Subcutaneous abdominal adipose tissue (tissue), 5 donors: ENCODE results near the gene SLC25A23.

Source experiments
- H3K27ac ChIP-seq: one replicate; pipeline ENCODE4 v1.7.0; 2013; ENCODE audit warnings: low read depth, mild to moderate bottlenecking, inconsistent platforms, low read length, moderate library complexity
- H3K27me3 ChIP-seq, 5 donors: one replicate each; pipeline ENCODE4 v1.7.0; 2013; ENCODE audit warnings: low read length in 5 of 5, inconsistent platforms in 1 of 5; ENCODE audit not compliant: control insufficient read depth in 5 of 5, insufficient read depth in 4 of 5
- H3K36me3 ChIP-seq, 5 donors: one replicate each; pipeline ENCODE4 v1.7.0; 2013; ENCODE audit warnings: low read length in 5 of 5; ENCODE audit not compliant: control insufficient read depth in 5 of 5, insufficient read depth in 5 of 5
- H3K4me1 ChIP-seq, 5 donors: one replicate each; pipeline ENCODE4 v1.7.0; 2013; ENCODE audit warnings: low read length in 5 of 5, mild to moderate bottlenecking in 3 of 5, moderate library complexity in 1 of 5; ENCODE audit not compliant: control insufficient read depth in 5 of 5, insufficient read depth in 5 of 5
- H3K4me3 ChIP-seq, 5 donors: one replicate each; pipeline ENCODE4 v1.7.0; 2013; ENCODE audit warnings: low read length in 5 of 5, low read depth in 1 of 5
- H3K9ac ChIP-seq, 5 donors: one replicate each; pipeline ENCODE4 v1.7.0; 2013; ENCODE audit warnings: low read length in 5 of 5, mild to moderate bottlenecking in 4 of 5, moderate library complexity in 3 of 5
- H3K9me3 ChIP-seq, 5 donors: one replicate each; pipeline ENCODE4 v1.7.0; 2013; ENCODE audit warnings: low read length in 5 of 5; ENCODE audit not compliant: control insufficient read depth in 5 of 5
- donor health status: healthy.
- donor health status: healthy.
- donor health status: healthy.
- donor health status: healthy.
- donor health status: healthy.

Gene SLC25A23

GRCh38 chr19:6457958-6458694 lies 1.5 kb downstream of the SLC25A23 start:
- H3K27me3 ChIP-seq, result no peaks in the 10 kb centered on the region
- H3K9me3 ChIP-seq, result peaks cover 0 to 15% (median 13%) of the 10 kb centered on the region in 5 donors
- peak overlapping the region in 1 of 5 donors; percentile 79 for H3K4me3 ChIP-seq
- H3K4me1 ChIP-seq, result peaks cover 0 to 28% (median 19%) of the 10 kb centered on the region in 5 donors
- H3K36me3 ChIP-seq, result peaks cover 0 to 24% (median 19%) of the 10 kb centered on the region in 5 donors
- peak overlapping the region in 1 of 5 donors; percentile 74 for H3K9ac ChIP-seq
- no peak overlapping the region for H3K27ac ChIP-seq

- Histone ChIP-seq H3K4me1 (peaks cover 0 to 28% (median 19%) of the 10 kb centered on the region in 5 donors), H3K9ac (no peak overlapping the region), H3K27me3 (no peaks in the 10 kb centered on the region), H3K27ac (no peak overlapping the region), H3K36me3 (peaks cover 0 to 33% (median 22%) of the 10 kb centered on the region in 5 donors), H3K4me3 (no peak overlapping the region), H3K9me3 (peaks cover 0 to 17% (median 15%) of the 10 kb centered on the region in 5 donors)
These were observed 3.7 kb downstream of the SLC25A23 start for GRCh38 chr19:6455924-6456323.

- H3K27me3 ChIP-seq, result no peaks in the 10 kb centered on the region
- H3K4me3 ChIP-seq, result peak overlapping the region in 1 of 5 donors; percentile 4
- H3K4me1 ChIP-seq, result peaks cover 0 to 10% (median 7%) of the 10 kb centered on the region in 5 donors
- no peak overlapping the region for H3K27ac ChIP-seq
- H3K36me3 ChIP-seq, result peaks cover 0 to 36% (median 22%) of the 10 kb centered on the region in 5 donors
- peaks cover 0 to 17% (median 15%) of the 10 kb centered on the region in 5 donors for H3K9me3 ChIP-seq
- no peak overlapping the region for H3K9ac ChIP-seq
These were observed 5.5 kb downstream of the SLC25A23 start for GRCh38 chr19:6453951-6454565.

GRCh38 chr19:6452899-6453298 lies 6.7 kb downstream of the SLC25A23 start:
- H3K27ac ChIP-seq, result no peak overlapping the region
- no peaks in the 10 kb centered on the region for H3K4me1 ChIP-seq
- peaks cover 0 to 17% (median 15%) of the 10 kb centered on the region in 5 donors for H3K9me3 ChIP-seq
- peaks cover 0 to 38% (median 22%) of the 10 kb centered on the region in 5 donors for H3K36me3 ChIP-seq
- H3K27me3 ChIP-seq, result no peaks in the 10 kb centered on the region
- no peak overlapping the region for H3K4me3 ChIP-seq
- no peak overlapping the region for H3K9ac ChIP-seq

- no peak overlapping the region for H3K9ac ChIP-seq
- H3K27ac ChIP-seq, result no peak overlapping the region
- H3K4me3 ChIP-seq, result no peak overlapping the region
- no peaks in the 10 kb centered on the region for H3K4me1 ChIP-seq
- peaks cover 0 to 39% (median 22%) of the 10 kb centered on the region in 5 donors for H3K36me3 ChIP-seq
- peaks cover 0 to 17% (median 15%) of the 10 kb centered on the region in 5 donors for H3K9me3 ChIP-seq
- no peaks in the 10 kb centered on the region for H3K27me3 ChIP-seq
These were observed 7.4 kb downstream of the SLC25A23 start for GRCh38 chr19:6452223-6452614.

- H3K36me3 ChIP-seq, result peaks cover 0 to 42% (median 22%) of the 10 kb centered on the region in 5 donors
These were observed 7.9 kb downstream of the SLC25A23 start for GRCh38 chr19:6451583-6452222.

GRCh38 chr19:6450166-6450565 lies 9.4 kb downstream of the SLC25A23 start:
- Histone ChIP-seq H3K4me1 (no peaks in the 10 kb centered on the region), H3K27me3 (no peaks in the 10 kb centered on the region), H3K36me3 (peaks cover 0 to 37% (median 20%) of the 10 kb centered on the region in 5 donors), H3K4me3 (no peak overlapping the region), H3K27ac (no peak overlapping the region), H3K9ac (no peak overlapping the region), H3K9me3 (peaks cover 0 to 18% (median 15%) of the 10 kb centered on the region in 5 donors)

More at GRCh38 chr19:6451583-6452222, 7.9 kb downstream of the SLC25A23 start:
- H3K9ac ChIP-seq, result no peak overlapping the region
- no peaks in the 10 kb centered on the region for H3K27me3 ChIP-seq
- no peak overlapping the region for H3K4me3 ChIP-seq
- no peak overlapping the region for H3K27ac ChIP-seq
- no peaks in the 10 kb centered on the region for H3K4me1 ChIP-seq
- H3K9me3 ChIP-seq, result peaks cover 0 to 17% (median 15%) of the 10 kb centered on the region in 5 donors

- H3K36me3 ChIP-seq, result peaks cover 0 to 21% (median 3%) of the 10 kb centered on the region in 5 donors
- H3K4me3 ChIP-seq, result no peak overlapping the region
- peaks cover 0 to 3% (median 0%) of the 10 kb centered on the region in 5 donors for H3K9me3 ChIP-seq
- H3K27ac ChIP-seq, result no peak overlapping the region
- H3K27me3 ChIP-seq, result no peaks in the 10 kb centered on the region
- no peaks in the 10 kb centered on the region for H3K4me1 ChIP-seq
- no peak overlapping the region for H3K9ac ChIP-seq
These were observed 11.5 kb downstream of the SLC25A23 start for GRCh38 chr19:6448045-6448444.

GRCh38 chr19:6446452-6446851 lies 13.1 kb downstream of the SLC25A23 start:
- Histone ChIP-seq H3K4me1 (no peaks in the 10 kb centered on the region), H3K9me3 (peaks cover 0 to 3% (median 0%) of the 10 kb centered on the region in 5 donors), H3K4me3 (no peak overlapping the region), H3K9ac (no peak overlapping the region), H3K27ac (no peak overlapping the region), H3K36me3 (peaks cover 0 to 13% (median 2%) of the 10 kb centered on the region in 5 donors), H3K27me3 (no peaks in the 10 kb centered on the region)
